Stromal cell of bone marrow (primary cell): ENCODE data around the gene ADCYAP1R1.
A peak's percentile ranks its signal among the peaks of the same experiment; 100 is the strongest.

Experiments used
- DNase-seq: peaks from one replicate; pipeline ENCODE4 v3.0.0-alpha.2; 2012; ENCODE audit warnings: low read depth

Gene ADCYAP1R1

DNA sequence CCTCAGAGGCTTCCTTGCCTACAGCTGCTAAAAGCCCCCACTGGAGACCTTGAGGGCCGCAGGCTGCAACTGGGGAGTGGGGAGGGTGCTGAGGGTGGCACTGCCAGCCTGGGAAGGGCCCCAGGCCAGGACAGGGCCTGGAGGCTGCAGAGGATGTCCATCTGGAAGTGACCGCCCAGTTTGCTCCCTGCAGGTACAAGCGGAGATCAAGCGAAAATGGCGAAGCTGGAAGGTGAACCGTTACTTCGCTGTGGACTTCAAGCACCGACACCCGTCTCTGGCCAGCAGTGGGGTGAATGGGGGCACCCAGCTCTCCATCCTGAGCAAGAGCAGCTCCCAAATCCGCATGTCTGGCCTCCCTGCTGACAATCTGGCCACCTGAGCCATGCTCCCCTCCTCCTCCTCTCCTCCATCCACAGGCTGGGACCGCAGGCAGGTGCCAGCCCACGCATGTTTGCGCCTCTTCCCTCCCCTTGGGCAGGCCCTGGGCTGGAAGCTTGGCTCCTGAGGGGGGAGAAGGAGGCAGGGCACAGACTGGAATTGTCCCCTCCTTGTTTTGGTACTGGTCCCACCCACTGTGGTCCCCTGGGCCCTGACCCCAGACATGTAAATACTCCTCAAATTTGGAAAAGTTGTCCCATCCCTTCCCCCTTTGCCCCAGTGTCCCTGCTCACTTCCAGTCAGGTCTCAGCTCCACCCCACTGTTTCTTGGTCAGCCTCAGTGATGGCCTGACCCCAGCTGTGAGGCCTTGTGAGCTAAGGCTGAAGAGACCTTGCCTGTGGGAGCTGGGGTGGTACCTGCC lies 54.4 kb downstream of the ADCYAP1R1 start:
- DNase-seq: no peak

DNA sequence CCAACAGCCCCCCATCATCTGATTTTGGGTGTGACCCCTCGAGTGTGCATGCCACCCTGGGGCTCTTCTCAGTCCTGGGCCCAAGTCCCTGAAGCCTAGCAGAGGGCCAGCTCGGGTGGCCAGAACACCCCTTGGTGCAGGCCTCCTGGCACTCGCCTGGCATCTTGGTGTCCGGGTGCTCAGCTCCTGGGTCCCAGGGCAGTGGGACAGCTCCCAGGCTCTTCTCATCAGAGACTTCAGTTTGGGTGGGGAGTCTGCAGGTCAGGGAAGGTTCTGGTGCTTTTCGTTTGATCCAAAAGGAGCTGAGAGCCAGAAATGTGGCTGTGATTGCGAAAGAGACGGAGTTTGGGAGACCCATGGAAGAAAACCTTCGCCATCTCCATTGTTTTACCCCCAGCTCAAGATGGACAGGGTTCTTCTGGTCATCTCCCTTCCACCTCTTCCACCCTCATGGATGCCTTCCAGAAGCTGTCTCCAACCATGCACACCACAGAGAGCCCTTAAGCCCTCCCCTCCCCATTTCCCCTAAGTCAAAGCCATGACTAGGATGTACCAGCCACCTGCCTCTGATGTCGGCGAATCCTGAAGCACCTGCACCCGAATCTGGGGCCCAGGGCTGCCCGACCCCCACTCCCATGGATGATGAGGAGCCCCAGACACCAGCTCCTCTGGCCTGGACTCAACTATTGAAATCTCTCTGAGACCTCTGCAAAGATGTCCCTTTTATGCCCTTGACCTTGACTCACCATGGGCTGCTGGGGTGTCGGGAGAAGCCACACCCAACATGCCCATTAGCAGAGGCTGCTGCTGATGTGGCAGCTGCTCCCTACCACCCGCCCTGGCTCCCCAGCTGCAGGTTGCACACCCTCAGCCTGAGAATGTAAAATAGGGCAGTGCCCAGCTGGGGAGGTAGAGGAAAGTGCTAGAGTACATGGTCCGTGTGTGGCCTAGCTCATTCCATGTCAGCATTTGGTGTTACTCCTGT lies 55.3 kb downstream of the ADCYAP1R1 start:
- DNase-seq: no peak

DNA sequence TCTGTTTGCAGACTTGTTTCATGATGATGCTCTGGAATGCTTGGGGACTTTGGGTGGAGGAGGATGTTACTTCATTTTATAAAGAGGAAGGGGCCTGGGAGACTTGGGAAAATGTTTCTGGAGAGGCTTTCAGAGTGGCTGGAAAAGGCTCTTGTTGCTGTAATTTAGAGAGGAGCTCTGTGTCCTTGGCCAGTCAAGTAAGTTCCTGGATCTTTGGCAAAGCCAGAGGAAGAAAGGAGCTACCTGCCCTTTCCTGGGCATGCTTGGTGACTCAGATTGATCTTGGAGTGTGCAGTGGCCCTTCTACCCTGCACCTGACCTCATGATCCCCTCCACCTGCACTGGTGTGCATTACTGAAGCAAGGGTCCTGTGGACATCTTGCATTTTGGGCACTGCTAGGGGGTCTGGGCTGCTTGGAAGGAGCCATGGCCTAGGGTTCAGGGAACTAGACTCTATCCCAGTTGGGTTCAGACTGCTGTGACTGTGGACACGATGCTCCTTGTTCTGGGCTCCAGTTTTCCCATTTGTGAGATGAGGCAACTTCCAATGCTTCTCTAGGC lies 56.1 kb downstream of the ADCYAP1R1 start:
- no peak for DNase-seq

DNA sequence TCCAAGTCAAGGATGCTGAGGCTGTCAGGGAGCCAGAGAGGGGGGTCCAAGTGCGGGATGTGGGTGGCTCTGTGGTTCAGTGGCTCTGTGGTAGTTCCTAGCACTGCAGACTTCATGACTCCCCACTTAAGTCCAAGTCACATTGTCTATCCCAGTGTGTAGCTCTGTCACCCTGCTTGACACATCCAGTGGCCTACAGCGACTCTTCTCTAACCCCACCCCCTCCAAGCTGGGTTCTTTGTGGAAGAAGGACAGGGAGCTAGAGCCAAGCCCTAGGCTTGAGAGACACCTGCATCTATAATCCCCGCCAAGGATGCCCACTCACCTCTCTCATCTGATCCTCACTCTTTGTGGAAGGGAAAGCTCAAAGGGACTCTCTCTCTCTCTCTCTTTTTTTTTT lies 57.6 kb downstream of the ADCYAP1R1 start:
- no peak for DNase-seq

DNA sequence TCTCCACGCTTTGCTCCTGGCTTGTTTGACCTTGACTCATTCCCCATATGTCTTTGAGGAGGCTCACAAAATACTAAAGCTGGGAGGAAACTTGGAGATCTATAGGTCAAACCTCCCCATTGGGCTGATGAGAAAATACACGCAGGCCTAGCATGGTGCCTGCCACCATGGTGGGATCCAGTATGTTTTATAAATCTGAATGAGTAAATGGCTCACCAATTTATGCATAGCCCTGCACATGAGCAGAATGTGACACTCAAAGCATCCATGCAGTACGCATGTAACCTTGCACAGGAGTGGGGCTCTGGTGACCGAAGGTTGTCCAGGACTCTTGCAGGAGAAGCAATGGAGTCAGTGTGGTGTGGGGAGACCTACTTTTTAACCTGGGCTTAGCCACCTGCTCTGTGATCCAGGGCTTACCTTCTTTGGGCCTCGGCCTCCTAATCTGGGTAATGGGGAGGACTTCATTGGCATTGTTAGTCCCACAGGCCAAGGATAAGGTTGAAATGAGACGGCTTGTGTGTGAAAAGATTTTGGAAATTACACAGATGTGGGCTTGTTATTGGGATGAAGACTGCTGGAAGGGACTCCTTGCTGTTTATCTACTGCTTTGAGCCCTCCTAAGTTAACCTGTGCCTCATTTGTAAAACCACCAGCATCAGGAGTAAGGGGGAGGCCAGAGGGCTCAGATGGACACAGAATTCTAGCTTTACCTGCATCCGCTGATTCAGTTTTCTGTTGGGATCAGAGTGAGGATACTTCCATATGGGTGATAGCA lies 58.4 kb downstream of the ADCYAP1R1 start:
- DNase-seq: no peak

DNA sequence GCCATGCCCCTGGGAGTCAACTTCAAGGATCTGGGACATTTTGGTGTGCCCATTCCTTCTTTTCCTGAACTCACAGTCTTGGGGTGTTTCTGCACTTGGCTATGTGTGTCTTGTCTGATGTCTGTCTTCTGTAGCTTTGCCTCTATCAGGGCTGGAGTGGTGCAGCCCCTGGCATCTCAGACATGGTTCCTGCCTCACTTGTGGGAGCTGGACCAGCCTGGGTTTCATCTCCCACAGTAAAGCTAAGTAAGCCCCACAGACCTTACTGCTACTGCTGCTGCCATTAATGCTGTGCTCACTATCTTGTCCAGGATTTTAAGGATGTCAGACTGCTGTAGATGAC lies 59.0 kb downstream of the ADCYAP1R1 start:
- DNase-seq: no peak

DNA sequence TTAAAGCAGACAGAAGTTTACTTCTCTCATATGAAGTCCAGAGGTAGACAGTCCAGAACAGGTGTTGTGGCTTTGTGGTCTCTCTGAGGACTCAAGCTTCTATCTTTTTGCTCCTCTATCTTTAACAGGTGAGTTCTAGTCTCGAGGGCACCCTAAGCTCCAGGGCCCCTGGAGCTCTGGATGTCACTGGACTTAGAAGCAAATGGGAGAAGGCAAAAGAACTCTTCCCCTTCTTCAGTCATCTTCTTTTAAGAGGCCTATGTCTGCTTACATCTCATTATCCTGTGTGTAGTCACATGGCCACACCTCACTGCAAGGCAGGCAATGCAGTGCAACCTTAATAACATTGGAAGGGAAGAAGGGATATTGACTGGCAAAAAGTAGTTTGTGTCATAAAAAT lies 61.6 kb downstream of the ADCYAP1R1 start:
- DNase-seq: no peak

DNA sequence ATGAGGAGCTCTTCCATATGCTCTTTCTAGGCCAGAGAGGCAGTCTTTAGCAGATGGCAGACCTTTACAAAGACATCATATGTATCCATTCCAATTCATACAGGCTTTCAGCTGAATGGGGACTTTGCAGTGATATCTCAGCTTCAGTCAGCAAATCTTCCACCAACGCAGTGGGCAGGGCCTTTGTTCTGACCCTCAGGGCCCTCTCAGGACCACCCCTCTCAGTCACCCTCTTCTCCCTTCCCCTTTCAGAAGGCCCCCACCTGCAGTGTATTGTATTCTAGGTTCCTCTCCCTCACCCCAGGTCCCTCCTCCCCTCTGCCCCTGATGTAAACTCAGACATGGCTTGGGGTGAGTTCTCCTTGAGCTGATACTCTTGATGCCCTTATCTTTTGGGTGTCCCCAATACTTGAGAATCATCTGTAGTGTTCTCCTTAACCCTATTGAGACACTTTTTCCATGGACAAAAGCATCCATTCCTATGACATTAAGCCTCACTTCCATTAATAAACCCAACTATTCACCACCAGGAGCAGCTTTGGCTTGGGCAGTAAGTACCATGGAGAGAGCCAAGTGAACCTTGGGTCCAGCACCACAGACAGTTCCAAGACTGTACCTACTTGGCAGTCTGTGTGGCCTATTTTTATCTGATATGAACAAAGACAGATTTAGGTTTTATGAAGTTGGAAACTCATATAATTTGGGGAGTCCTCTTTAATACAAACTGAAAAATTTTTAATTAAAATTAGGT lies 62.7 kb downstream of the ADCYAP1R1 start:
- peak; percentile 16 for DNase-seq

DNA sequence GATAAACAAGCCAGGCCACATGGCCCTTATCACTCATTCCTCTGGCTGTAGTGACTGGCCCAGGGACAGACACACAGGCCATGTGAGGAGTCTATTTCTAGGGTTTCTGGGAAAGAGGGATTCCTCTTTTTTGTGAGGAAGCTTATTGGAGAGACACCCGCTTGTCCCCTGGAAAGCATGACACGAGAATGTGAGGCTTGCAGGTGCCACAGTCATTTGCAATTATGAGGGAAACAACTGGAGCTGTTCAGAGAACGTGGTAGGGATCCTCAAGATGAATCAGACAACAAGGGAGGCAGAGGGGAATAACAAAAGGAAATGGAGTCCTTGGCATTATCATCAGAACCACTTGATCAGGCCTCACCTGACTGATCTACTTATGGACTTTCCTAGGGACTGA lies 64.5 kb downstream of the ADCYAP1R1 start:
- no peak for DNase-seq

DNA sequence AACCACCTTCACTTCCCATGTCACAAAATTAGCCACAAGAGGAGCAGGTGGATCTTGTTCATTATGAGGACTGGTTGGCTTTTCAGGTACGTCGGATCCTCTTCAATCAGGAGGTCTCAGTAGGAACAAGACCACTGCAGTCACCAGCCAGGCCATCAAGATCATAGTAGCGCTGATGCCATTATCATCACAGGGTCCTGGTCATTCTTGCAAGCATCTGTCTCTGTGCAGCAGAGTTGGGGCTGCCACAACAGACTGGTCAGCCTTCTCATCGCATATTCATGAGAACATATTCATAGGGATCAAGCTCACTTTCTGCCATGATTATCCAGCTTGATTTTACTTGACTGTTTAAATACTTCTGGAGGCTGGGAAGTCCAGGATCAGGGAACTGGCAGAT lies 67.1 kb downstream of the ADCYAP1R1 start:
- DNase-seq: no peak

DNA sequence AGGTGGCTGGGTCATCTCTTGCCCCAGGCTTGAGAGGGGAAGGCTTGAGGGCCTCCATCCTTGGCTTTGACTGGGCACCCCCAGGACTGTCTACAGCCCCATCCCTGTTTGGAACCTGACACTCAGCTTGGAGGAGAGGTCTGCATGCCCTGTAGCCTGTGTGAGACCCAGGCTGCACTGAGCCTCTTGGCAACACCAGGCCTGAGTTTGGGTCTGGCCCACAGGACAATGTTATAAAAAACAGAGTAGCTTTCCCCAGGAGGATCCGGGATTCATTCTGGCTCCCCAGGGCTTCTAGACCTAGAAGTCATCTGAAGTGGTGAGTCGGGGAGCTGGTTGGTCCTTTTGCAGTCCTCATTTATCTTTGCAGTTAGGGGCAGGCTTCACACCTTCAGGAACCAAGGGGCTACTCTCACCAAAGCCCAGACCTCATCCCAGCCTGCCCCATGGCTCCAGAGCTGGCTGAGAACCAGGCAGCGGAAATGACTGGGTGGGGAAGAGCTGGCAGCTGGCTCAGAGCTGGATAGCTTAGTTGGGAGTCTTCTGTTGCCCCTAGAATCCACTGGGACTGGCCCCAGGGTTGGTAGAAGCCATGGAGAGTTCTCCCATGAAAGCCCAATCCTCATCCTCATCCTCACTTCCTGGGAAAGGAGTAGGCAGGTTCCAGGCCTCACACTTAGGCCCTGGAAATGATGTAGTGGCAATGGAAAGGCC lies 68.8 kb downstream of the ADCYAP1R1 start:
- DNase-seq: no peak

DNA sequence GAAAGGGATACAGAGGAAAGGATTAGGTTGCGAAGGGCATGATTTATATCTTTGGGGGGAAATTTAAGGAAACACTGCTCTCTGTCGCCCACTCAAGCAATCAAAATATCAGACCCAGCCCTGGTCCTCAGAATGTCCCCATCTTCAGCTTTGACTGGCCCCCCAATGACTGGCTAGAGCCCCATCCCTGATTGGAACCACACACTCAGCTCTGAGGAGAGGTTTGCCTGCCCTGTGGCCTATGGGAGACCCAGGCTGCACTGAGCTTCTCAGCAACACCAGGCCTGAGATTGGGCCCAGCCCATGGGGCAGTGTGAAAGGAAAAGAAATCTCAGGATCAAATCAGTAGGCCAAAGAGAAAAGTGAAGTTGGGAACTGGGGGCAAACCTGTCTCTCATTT lies 69.5 kb downstream of the ADCYAP1R1 start:
- DNase-seq: no peak

DNA sequence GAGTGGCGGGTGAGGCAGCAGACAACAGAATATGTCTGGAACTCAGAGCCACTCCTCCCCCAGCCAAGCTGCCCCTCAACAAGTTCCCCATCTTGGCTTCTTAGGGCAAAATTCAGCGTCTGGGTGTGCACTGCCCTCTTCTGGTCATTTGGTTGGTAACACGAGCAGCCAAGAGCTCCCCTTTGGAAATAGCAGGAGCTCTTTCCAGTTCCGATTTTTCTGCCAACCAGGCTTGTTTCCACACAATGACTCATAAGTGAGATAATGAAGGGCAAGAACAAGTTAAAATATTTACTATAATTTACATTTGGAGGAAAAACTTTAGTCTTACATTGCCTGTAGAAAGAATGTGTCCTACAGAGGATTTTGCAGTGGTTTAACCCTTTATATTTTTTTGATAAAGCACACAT lies 70.5 kb downstream of the ADCYAP1R1 start:
- peak; percentile 85 for DNase-seq

DNA sequence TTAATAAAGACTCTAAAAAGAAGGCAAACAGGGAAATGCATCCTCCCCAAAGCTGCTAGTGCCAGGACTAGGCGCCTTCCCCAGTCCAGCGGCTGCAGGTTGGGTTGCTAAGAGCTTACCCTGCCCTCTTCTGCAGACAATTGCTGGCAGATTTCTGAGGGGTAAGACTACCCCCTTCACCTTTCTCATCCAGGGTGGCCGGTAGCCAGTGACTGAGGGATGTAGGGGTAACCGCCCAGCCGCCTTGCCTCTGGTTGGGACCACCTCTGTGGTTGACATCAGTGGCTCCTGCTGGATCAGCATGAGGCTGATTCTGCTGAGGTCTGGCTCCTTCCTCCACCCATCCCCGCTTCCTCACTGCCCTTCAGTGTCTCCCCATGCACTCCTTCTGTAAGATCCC lies 71.2 kb downstream of the ADCYAP1R1 start:
- DNase-seq: no peak

DNA sequence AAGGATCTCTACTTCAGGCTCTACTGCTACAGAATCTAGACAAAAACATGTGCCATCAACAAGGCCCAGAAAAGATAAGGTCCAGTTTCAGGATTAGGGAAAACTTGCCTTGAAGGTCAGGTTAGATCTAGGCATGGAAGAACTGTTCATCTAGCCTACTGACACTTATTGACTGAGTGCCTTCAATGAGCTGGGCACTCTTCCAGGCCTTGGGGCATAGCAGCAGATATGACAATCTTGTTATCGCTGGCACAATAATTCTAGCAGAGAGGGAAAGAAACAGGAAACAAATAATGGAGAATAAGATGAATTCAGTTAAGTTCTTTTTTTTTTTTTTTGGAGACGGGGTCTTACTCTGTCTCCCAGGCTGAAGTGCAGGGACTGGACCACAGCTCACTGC lies 71.6 kb downstream of the ADCYAP1R1 start:
- no peak for DNase-seq

DNA sequence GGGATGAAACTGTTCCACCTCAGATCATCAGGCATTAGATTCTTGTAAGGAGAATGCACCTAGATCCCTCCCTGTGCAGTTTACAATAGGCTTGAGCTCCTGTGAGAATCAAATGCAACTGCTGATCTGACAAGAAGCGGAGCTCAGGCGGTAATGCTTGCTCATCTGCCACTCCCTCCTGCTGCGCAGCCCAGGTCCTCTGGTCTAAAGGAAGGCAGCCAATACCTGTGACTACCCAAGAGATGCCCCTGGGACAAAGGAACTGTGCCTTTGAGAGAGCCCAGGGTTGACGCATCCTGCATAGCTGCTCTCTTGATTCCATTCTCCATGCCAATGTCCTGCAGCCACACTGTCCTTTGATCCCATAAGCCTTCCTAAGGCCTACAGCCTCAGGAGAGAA lies 73.1 kb downstream of the ADCYAP1R1 start:
- DNase-seq: no peak

DNA sequence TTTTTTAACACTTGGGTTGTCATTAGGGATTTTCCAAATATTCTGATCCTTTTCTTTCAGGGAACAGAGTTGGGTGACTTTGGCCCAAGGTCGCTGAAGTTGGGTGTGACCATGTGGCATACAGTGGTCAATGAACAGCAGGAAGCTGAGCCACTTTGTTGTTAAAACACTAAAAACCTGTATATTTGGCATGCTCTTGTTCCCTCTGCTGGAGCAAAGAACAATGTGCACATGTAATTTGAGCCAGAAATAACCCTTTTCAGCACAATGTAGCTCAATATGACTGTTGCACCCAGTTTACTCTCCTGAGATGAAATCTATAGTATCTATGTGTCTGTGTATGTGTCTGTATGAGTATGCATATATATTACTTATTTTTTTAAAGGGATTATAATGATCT lies 74.9 kb downstream of the ADCYAP1R1 start:
- peak; percentile 7 for DNase-seq

DNA sequence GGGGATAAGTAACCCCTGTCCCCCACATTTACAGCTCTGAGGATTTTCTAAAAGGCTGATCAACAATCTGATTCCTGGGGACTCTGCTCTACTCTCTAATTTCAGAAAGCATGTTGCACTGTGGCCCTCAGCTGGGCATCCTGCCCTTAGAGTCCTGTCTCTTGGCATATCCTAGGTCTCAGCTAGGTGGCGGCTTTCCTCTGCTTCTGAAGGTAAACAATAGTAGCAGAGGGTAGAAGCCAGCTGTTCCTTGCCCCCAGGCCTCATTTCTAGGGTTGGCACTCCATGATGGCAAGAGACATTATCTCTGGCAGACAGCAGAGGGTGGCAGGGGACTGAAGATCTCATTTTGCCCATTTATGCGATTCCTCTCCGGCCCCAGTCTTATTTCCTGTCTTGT lies 77.0 kb downstream of the ADCYAP1R1 start:
- DNase-seq: no peak

DNA sequence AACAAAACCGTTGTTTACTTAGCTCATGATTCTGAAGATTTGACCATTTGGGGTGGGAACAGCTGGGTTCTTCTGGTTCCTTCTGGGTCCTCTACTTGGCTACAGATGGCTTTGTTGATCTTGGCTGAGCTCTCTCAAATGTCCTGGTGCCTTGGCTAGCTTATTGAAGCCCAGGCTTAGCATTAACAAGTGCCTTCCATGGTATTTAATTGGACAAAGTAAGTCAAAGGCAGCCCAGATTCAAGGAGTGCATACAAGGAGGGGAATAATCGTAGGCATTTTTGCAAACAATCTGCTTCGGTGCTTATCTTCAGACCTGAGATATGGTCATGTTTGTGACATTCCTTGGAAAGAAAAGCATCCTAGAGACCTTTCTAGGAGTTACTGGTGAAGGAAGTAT lies 81.4 kb downstream of the ADCYAP1R1 start:
- DNase-seq: no peak
